ENCODE results near the gene NANS.
A peak's percentile ranks its signal among the peaks of the same experiment; 100 is the strongest.

NANS gene

DNA sequence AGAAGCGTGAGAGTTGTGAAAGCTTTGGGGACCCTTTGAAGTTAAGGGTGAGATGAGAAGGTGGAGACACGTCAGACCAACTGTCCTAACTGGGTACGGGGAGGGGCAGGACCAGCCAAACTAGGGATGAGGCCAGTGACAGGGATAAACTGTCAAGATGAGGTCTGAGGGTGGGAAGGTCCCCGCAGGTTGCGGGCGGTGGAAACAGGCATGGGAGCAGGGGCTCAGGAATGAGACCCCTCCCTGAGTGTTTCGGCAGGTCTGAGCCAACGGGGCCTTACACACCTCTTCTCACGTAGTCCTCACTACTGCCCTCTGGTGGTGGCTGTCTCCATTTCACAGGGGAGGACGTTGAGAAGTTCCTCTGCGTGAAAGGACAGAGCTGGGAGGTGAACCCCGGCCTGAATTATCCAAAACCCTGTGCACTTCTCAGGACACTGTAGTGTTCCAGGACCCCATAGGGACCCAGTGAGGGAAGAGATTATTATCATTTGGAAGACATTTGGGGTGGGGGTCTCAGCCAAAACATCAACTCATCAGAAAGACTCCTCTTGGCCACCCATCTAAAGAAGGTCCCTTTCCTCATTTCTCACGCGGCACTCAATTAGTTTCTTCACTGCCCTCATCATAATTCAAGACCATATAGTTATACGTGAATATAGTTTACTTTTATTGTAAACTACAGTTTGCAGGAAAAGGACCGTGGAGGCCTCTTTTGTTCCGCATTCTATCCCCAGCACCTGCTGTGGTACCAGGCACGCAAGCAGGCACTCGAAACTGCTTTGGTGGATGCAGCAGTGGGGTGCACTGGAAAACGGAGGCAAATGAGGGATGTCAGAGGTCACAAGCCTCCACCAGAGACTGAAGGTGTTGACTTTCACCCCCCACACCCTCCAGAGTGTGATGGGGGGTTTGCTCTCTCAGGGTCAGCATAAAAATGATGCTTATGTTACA, 21.7 kb upstream of the NANS start:
- peak; percentile 81 for DNase-seq
- in situ Hi-C loops (cut with MboI; ENCODE audit: low pct_unique_long_range_greater_than_20kb, low sequenced_read_pairs) = no loop called here

DNA sequence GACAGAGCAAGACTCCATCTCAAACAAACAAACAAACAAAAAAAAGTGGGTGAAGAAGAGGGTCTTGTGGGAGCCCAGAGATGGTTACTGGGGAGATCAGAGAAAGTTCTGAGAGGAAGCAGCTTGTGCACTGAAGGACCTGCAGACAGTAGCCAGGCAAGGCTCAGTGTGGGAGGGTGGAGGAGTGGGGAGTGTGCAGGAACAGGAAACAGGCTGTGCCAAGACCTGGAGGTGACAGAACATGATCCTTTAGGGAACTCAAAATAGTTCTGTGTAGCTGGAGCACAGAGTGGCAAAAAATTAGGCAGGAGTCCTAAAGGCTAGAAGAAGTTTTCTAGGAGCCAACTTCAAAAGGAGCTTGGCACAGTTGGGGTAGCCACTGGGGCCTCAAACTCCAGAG, 19.2 kb upstream of the NANS start:
- peak; percentile 93 for DNase-seq
- in situ Hi-C loops (cut with MboI; ENCODE audit: low pct_unique_long_range_greater_than_20kb, low sequenced_read_pairs) = no loop called here

DNA sequence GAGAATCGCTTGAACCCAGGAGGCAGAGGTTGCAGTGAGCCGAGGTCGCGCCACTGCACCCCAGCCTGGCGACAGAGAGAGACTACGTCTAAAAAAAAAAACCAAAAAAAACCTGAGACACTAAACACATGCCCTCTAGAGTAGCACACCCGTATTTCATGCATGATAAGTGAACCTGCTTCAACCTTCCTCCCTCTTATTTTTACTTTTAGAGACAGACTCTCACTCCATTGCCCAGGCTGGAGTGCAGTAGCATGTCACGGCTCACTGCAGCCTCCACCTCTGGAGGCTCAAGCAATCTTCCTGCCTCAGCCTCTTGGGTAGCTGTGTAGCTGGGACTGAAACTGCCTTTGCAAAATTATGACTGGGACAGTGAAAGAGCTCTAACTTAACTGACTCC, 17.6 kb upstream of the NANS start:
- in situ Hi-C loops (cut with MboI; ENCODE audit: low pct_unique_long_range_greater_than_20kb, low sequenced_read_pairs) = no loop called here
- no peak for DNase-seq

DNA sequence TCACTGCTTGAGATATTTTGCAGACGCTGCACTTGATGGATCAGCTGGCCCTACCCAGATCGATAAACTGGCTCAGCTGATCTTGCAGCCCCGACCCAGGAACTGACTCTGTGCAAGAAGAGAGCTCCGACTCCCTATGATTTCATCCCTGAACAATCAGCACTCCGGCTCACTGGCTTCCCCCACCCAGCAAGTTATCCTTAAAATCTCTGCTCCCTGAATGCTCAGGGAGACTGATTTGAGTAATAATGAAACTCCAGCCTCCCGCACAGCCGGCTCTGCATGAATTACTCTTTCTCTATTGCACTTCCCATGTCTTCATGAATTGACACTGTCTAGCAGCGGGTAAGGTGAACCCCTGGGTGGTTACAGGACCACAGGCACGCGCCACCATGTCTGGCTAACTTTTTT, 16.9 kb upstream of the NANS start:
- DNase-seq = no peak
- in situ Hi-C loops (cut with MboI; ENCODE audit: low pct_unique_long_range_greater_than_20kb, low sequenced_read_pairs) = no loop called here

DNA sequence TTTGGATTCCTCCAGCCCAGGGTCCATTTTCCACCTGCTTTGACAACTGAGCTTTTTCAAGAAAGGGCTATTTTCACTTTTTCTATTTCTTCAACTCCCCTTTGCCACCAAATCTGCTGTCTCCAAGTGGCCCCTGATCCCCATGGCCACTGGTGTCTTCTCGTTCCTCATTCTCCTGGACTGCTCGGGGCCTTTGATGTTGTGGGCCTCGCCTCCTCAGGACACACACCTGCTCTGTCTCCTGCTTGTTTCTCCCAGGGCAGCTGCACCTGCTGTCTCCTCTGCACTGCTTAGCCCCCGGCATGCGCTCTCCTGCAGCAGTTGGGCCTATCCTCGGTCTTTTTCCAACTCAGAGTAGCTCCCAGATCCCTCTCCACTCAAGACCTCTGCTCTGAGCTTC, 16.3 kb upstream of the NANS start:
- in situ Hi-C loops (cut with MboI; ENCODE audit: low pct_unique_long_range_greater_than_20kb, low sequenced_read_pairs) = no loop called here
- DNase-seq = no peak

DNA sequence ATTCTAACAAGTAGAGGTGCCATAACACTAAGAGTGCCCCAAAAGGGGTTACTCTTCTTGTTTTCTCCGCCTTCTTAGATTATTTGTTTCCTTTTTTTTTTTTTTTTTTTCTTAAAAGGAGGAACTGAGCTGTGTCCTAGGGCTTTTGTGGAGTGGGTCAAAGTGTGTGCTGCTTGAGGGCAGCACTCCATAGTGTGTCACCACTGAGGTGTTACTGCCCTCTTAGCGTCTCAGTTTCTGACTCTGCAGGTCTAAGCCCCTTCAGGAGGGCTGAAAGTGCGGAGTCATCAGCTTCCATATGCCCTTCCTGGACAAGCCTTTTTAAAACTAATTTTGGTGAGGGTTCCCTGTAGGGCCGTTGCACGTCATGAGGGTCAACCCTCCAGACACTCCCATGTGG, 12.6 kb upstream of the NANS start:
- in situ Hi-C loops (cut with MboI; ENCODE audit: low pct_unique_long_range_greater_than_20kb, low sequenced_read_pairs) = no loop called here
- no peak for DNase-seq

DNA sequence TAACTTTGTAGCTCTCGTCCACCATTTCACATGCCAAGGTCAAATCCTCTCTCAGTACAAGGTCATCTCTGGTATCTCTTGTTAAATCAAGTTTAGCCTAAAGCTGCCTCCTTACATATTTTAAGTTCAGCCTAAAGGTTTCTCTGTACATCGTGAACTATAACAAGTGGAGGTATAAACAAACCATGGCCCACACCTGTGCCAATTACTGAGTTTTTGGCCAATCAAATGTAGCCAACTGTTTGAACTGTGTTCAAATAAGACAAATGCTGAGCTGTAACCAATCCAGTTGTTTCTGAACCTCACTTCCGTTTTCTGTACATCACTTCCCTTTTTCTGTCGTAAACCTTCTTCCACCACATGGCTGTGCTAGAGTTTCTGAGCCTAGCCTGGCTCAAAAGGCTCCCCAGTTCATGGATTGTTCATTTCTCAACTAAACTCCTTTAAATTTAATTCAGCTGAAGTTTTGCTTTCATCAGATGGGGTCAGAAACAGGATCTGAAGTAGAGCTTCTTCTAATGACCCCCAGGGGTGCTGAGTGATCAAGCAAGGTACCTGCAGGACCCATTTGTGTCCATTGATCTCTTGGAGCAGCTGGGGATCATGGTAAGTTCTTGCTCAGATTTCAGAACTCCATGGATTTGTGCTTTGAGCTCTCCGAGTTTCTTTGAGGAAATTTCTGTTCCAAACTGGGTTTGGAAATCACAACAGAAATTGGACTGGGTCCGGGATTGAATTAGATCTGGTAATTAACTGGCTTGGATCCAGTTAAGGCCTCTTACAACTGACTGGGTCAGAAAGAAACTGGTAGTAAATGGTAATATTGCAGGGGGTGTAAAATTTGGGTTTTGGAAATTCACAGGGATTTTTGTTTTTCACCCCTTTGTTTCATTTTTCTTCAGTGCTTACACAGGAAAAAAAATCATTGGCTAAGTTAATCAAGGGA, 11.0 kb upstream of the NANS start:
- in situ Hi-C loops (cut with MboI; ENCODE audit: low pct_unique_long_range_greater_than_20kb, low sequenced_read_pairs) = no loop called here

DNA sequence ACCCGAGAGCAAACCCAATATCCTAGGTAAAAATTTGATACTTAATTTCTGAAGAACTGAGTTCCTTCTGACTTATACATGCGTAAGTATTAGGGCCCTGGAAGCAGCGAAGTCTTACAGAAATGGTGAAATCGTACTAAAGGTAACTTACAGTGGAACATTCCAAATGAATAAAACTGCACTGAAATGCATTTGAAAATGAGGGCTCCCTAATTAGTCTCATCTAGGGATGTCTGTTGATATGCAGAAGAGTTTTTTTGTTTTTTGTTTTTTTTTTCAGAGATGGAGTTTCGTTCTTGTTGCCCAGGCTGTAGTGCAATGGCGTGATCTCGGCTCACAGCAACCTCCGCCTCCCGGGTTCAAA, 10.4 kb upstream of the NANS start:
- DNase-seq = peak; percentile 30
- in situ Hi-C loops (cut with MboI; ENCODE audit: low pct_unique_long_range_greater_than_20kb, low sequenced_read_pairs) = no loop called here

More for the DNA sequence above, 11.0 kb upstream of the NANS start:
- DNase-seq = peak; percentile 96

DNA sequence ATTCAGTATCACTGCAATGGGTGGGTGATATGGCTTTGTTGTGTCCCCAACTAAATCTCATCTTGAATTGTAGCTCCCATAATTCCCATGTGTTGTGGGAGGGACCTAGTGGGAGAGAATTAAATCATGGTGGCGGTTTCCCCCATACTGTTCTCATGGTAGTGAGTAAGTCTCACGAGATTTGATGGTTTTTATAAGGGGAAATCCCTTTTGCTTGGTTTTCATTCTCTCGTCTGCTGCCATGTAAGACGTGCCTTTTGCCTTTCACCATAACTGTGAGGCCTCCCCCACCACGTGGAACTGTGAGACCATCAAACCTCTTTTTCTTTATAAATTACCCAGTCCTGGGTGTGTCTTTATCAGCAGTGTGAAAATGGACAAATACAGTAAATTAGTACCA, 9.5 kb upstream of the NANS start:
- in situ Hi-C loops (cut with MboI; ENCODE audit: low pct_unique_long_range_greater_than_20kb, low sequenced_read_pairs) = no loop called here
- DNase-seq = peak; percentile 53

DNA sequence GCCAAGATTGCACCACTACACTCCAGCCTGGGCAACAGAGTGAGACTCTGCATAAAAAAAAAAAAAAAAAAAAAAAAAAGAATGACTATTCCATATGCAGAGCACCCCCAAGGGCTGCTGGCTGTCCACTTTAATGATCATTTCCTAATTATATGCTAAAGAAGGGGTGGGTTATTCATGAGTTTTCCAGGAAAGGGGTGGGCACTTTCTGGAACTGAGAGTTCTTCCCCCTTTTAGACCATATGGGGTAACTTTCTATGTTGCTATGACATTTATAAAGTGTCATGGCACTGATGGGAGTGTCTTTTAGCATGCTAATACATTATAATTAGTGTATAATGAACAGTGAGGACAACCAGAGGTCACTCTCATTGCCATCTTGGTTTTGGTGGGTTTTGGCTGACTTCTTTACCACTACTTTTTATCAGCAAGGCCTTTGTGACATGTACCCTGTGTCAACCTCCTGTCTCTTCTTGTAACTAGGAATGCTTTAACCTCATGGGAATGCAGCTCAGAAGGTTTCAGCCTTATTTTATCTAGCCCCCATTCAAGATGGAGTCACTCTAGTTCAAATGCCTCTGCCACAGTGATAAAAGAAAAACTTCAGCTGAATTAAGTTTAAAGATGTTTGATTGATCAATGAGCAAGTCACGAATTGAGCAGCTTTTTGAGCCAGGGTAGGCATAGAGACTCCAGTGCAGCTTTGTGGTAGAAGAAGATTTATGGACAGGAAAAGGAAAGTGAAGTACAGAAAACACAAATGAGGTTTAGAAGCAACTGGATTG, 7.1 kb upstream of the NANS start:
- in situ Hi-C loops (cut with MboI; ENCODE audit: low pct_unique_long_range_greater_than_20kb, low sequenced_read_pairs) = no loop called here

DNA sequence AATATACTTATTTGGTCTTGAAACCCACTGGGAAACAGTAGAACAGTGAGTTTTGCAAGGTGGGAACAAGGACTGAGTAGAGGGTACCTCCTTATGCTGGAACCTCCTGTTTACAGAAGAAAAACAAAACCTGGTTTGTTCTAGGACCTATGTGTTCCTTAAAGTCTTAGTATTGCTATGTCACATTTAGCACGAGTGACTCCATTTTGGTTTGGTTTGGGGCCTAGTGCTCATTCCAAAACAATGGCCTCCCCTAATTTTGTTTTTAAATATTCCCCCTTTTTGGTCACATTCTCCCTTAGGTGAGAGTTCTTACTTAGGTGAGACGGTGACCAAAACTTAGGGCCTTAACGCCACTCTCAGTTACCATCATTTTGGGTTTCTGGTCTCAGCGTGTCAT, 6.2 kb upstream of the NANS start:
- DNase-seq = no peak
- in situ Hi-C loops (cut with MboI; ENCODE audit: low pct_unique_long_range_greater_than_20kb, low sequenced_read_pairs) = no loop called here

More for the DNA sequence above, 7.1 kb upstream of the NANS start:
- DNase-seq = no peak

DNA sequence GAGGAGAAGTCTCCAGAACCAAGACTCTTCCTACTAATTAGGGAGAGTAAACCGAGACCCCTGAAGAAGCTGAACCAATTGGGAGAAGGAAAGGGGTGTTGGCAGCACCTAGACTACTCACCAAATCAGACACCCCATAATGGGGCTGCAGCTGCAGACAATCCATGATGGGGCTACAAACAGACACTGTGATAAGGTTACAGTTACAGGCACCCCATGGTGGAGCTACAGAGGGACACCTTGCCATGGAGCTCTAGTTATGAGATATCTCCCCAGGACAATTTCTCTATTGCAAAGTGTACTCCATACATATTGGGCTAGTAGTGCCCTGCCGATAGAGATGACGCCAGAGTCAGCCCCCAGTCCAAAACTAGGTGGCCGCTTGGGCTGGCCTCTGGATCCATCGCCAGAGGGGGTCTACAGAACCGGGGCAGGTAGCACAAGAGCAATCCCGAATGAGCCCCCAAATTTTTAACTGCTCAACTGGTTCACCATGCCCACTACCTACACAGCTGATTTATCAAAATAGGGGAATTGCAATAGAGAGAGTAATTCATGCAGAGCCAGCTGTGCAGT, 2.1 kb upstream of the NANS start:
- in situ Hi-C loops (cut with MboI; ENCODE audit: low pct_unique_long_range_greater_than_20kb, low sequenced_read_pairs) = no loop called here
- DNase-seq = no peak

DNA sequence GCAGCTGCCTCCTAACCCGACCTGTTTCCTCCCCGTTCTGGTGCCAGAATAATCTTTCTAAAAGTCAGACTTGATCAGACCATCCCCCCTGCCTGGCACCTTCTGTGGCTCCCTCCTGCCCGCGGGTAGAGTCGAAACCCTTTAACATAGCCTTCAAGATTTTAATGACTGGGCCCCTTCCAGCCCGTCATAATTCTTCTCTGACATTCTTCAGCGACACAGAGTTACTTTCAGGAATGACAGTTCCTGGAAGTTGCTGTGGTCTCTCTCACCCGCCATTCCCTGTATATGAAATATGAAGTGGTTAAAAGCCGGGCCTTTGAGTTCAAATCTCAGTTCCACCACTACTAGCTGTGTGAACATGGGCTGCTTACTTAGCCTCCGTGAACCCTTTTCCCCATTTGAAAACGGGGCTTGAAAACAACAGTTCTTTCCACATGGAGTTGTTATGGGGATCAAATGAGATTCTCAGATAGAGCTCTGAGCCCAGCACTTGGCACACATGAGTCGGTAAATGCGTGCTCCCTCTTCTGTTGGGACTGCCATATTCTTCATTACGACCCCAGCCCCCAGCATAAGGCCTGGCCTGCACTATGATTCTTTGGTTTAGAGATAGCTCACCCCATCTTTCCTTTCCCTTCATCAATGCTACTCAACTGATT, 737 bp downstream of the NANS start:
- in situ Hi-C loops (cut with MboI; ENCODE audit: low pct_unique_long_range_greater_than_20kb, low sequenced_read_pairs) = no loop called here
- no peak for DNase-seq

DNA sequence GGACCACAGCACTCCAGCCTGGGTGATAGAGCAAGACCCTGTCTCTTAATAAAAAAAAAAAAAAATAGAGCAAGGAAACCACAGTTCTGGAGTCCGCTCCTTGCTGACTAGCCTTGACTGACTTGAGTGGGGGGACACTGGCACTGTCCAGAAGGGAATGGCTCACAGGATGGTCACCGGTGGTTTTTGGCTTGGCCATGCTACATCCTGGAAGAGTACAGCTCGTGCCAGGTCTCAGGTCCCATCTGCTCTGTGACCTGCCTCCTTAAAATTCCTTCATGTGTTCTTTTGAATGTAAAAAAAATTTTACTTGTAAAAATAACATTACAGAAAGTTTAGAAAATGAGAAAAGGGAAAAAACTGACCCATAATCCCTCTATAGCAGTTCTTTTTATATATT, 5.6 kb downstream of the NANS start:
- no peak for DNase-seq
- in situ Hi-C loops (cut with MboI; ENCODE audit: low pct_unique_long_range_greater_than_20kb, low sequenced_read_pairs) = no loop called here

DNA sequence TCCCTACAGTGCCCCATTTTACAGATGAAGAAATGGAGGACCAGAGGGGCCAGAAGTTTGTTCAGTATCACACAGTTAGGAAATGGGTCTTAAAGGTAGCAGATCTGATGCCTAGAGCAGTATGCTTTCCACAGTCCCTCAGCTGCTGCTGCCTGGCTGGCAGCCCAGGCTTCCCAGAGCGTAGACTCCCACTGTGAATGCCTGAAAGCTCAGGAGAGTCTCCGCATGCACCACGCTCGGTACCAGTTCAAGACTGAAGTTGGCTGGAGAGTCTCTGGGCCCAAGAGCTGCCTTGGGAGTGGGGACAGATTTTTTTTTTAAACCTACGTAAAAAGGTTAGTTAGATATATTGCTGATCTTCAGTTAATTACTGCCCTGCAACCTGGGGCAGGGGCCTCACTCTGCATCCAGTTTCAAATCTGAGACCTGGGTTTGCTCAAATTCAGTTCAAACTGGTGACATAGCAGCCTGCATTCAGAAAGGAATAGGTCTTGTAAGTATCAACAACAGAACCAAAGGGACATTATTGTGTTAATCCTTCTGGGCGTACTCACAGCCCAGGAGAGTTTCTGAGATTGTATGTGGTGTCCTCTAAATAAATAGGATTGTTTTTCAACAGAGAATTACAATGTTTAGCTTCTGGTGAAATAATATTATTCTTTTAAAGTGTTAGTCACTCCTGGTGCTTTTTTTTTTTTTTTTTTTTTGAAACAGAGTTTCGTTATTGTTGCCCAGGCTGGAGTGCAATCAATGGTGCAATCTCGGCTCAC, 8.3 kb downstream of the NANS start:
- in situ Hi-C loops (cut with MboI; ENCODE audit: low pct_unique_long_range_greater_than_20kb, low sequenced_read_pairs) = no loop called here
- no peak for DNase-seq

DNA sequence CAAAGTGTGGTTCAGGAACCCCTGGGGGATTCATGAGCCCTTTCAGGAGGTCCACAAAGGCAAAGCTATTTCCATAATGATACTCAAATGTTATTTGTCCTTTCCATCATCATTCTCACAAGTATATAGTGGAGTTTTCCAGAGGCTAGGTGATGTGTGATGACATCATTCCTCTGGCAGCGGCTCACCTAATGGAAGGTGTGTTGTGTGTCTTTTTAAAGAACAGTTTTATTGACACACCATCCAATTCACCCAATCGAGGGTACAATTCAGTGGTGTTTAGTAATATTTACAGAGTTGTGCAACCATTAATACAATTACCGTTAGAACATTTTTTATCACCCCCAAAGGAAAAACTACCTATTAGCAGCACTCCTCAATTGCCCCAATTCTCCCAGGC, 9.7 kb downstream of the NANS start:
- no peak for DNase-seq
- in situ Hi-C loops (cut with MboI; ENCODE audit: low pct_unique_long_range_greater_than_20kb, low sequenced_read_pairs) = no loop called here

DNA sequence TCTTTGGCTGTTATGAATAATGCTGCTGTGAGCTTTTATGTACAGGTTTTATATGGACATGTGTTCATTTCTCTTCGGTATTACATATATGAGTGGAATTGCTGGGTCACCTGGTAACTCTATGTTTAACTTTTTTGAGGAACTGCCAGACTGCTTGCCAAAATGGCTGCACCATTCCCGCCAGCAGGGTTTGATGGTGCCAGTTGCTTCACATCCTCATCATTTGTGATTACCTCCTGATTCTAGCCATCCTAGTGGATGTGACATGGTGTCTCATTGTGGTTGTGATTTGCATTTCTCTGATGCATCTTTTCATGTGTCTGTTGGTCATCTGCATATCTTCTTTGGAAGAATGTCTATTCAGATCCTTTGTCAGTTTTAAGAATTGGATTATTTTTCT, 10.7 kb downstream of the NANS start:
- in situ Hi-C loops (cut with MboI; ENCODE audit: low pct_unique_long_range_greater_than_20kb, low sequenced_read_pairs) = no loop called here
- DNase-seq = no peak

DNA sequence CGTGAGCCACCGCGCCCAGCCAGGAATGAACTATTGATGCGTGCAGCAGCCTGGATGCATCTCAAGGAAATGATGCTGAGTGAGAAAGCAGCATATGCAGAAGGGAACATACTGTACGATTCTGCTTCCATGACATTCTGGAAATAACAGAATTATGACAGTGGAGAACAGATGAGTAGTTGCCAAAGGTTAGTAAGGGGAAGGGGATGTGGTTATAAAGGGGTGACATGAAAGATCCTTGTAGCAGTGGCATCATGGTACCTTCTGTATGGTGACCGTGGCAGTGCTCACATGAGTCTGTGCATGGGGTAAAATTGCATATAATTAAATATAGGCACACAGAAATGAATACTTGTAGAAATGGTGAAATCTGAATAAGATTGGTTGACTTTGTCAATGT, 13.0 kb downstream of the NANS start:
- DNase-seq = no peak
- in situ Hi-C loops (cut with MboI; ENCODE audit: low pct_unique_long_range_greater_than_20kb, low sequenced_read_pairs) = no loop called here
